ENCODE results near the gene CNP.
"Not testable (repeated sequence)": the region's sequence is repeated elsewhere in the genome, so short reads cannot be mapped to it uniquely, and the experiment has no call there.

The CNP gene

DNA sequence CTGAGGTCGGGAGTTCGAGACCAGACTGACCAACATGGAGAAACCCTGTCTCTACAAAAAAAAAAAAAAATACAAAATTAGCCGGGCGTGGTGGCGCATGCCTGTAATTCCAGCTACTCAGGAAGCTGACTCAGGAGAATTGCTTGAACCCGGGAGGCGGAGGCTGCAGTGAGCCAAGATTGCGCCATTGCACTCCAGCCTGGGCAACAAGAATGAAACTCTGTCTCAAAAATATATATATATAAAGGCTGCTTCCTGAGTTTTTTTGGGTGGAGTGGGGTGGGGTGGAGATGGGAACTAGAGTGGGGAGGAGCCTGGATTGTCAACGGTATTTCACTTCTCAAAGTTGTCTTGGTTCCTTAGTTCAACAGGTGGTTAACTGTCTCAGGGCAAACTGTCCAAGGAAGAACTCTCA is 43.7 kb downstream of the CNP start:
- DNase-seq: not testable (repeated sequence)

DNA sequence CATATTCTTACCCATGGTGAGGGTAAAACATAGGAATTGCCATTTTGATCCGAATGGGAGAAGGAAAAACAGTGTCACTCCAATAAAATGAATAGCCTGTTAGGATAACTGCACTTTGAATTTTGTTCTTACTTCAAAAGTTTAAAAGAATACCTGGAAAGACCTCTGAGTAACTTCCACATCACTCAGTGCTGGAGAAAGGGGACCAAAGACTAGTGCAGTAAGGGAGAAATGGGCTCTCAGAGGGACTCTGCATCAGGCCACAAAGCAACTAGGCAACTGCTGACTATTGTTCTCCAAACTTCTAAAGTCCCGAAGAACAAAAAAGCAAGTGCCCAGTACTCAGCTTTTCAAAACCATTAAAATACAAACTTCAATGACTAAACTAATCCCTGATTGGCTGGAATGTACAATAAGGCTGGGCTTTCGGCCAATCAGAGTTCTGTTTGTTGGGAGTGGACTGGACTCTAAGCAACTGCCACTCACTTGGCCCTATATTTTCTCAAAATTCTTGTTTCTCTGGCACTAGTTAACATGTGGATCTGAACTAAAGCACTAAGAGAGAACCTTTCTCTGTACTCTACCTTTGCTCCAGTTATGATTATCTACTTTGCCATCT is 44.4 kb downstream of the CNP start:
- no peak for DNase-seq

GRCh38 chr17:42012363-42012762 is 45.8 kb downstream of the CNP start:
- not testable (repeated sequence) for DNase-seq

DNA sequence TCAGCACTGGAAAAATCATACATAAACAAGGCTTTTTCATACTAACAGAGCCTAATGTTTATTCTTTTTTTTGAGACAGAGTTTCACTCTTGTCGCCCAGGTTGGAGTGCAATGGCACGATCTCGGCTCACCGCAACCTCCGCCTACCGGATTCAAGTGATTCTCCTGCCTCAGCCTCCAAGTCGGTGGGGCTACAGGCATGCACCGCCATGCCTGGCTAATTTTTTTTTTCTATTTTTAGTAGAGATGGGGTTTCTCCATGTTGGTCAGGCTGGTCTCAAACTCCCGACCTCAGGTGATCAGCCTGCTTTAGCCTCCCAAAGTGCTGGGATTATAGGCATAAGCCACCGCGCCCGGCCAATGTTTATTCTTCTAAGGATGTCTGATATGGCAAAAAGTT is 47.1 kb downstream of the CNP start:
- DNase-seq: not testable (repeated sequence)

GRCh38 chr17:42016411-42016831 is 49.8 kb downstream of the CNP start:
- peak; percentile 55 for DNase-seq

DNA sequence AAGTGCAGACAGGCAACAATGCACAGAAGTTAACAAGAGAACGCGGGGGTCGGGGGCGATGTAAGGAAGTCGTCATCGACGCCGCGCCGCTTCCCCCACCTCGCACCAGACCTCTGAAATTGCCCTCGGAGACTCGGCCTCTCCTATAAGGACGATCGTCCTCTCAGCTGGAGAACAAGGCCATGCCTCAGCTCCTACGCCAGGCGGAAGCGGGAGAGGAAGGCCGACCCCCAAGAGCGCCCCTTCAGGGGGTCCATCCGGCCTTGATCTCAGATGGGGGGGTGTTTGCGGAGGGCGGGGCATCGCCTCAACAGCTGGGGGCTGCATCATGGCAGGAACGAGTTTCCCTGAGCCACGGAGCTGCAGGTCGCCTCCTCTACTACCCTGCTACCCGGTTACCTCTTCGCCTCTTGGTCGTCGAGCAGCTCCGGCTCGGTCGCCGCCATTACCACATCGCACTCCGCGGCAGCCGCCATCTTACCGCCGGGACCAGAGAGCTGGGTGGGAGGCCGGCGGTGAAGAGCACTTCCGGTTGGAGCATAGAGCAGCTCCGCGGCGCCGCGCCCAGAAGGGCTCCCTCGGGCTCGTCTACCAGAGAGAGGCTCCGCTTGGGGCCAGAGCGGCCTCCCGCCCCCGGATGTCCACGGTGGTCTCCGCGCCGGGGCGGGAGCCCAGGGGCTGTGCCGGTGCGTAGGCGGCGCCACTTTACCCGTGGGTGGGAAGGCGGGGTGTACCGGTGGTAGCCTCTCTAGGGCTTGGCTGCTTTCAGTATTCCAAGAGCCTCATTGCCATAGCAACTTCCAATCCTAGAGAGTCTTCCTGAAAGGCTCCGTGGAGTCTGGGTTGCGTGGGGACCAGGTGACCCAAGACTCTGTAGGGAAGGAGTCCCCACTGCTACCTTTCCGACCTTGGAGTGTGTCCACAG is 50.6 kb downstream of the CNP start, which contains the start of gene DNAJC7:
DNAJC7 (minus strand) TSS at position 499 of the 925 bp plus-strand sequence; CDS start at position 476, 23 bp downstream.
- DNase-seq: peak; percentile 93

- peak; percentile 55 for DNase-seq
Measured at GRCh38 chr17:42017866-42018200, 51.2 kb downstream of the CNP start.

DNA sequence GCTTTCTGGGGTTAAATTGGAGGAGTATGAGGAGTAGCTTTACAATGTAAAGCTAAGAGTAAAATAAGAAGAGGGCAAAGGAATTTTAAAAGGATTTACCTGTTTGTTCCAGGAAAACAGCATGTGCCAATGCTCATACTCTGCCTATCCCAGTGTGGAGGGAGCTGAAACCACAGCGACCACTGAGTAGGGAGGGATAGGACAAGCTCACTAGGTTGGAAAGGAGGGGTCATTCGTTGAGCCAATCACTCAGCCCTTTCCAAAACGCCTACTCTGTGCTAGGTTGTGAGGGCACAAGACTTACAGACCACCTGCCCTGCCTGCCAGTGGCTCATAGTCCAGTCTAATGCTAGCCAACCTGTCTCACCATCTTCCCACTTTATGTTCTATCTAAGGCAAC is 51.7 kb downstream of the CNP start:
- DNase-seq: no peak

DNA sequence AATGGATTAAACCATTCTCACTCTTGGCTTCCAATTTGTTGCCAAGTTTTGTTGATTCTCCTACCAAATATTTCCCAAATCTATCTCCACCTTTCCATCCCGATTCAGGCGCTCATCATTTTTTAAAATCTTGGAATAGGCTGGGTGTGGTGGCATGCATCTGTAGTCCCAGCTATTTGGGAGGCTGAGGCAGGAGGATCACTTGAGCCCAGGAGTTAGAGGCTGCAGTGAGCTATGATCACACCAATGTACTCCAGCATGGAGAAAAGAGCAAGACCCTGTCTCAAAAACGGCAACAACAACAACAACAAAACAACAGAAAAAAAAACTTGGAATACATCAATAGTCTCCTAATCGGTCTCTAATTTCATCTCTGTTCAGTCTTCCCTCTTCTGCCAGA is 52.4 kb downstream of the CNP start:
- no peak for DNase-seq

DNA sequence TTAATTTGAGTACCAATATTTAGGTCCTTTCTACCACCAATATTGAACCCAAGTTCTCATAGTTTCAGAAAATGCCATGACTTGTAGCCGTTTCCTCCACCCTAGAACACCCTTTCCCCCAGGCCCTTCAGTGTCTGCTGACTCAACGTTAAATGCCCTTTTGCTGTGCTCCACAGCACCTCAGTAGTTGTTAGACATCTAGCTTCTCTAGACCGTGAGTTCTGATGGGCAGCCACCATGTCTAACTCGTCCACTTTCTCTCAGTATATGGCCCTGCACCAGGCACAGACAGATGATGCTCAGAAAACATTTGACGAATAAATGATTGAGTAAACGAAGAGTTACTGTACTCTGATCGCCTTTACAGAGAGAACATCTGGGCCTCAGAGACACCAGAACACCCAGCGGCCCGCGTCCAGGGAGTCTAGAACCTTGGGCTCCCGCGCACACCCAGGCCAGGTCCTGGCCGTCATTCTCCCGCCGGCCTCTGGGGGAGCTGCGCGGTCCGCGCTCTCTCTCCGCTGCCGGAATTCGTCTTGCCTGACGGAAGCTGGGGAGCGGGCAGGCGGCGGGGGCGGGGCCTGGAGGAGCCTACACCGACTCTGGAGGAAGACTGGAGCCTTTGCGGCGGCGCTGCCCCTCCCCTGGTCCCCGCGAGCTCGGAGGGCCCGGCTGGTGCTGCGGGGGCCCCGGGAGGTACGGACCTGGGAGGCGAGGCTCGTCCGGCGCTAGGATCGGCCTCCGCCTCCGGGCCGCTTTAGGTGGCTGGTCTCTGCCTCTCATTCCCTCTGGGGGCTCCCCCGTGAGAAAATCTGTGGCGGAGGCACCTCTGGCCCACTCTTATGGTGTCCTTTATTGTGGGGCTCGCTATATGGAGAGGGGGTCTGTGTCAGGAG is 53.2 kb downstream of the CNP start, which contains the start of gene NKIRAS2:
NKIRAS2 (plus strand) TSS at position 582 of the 896 bp plus-strand sequence. CDS start 1,488 bp downstream, outside the sequence.
- peak; percentile 94 for DNase-seq

GRCh38 chr17:42020845-42021244 is 54.2 kb downstream of the CNP start:
- not testable (repeated sequence) for DNase-seq

DNA sequence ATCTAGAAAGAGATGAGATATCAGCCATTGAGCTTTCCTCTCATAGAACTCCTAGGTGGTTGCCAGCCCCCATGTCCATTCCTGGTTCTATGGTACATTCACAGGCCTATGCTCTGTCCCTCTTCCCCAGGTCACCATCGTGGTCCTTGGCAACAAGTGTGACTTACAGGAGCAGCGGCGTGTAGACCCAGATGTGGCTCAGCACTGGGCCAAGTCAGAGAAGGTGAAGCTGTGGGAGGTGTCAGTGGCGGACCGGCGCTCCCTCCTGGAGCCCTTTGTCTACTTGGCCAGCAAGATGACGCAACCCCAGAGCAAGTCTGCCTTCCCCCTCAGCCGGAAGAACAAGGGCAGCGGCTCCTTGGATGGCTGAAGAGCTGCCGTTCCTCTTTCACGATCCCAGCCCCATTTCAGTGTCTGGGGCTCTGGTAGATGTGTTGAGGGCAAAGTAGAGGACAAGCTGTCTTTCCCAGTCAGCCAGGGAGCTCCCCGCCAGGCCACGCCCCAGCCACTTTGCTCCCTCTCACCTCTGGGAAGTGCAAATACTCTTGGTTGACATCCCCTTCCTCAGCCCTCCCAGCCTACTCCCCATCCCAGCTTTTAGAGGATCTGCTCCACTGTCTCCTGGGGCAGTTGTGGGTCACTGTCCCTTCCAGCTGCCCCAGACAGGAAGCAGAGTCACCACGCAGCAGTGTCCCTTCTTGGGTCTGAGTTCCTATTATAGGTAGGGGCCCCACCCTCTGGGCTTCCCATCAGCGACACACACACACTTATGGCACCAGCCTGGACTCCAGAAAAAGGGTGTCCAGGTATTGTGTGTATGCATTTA is 57.1 kb downstream of the CNP start:
- no peak for DNase-seq

DNA sequence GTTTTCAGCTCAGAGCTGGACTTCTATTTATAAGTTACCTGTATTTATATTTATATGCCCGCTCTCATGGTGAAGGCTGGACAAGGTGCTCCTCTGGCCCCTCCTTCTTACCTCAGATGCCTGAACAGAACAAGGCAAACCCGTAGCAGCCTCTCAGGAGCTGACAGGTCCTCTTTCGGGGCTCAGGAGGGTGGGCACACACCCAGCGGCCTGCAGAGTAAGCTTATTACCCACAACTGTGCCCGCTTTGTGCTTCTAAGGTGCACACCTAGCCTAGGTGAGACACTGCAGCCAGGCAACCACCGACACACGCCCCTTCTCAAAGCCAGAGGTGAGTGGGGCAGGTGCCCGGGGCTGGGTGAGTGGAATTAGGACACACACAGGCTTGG is 58.6 kb downstream of the CNP start:
- no peak for DNase-seq

- DNase-seq: no peak
Measured at GRCh38 chr17:42025936-42026335, 59.3 kb downstream of the CNP start.

DNA sequence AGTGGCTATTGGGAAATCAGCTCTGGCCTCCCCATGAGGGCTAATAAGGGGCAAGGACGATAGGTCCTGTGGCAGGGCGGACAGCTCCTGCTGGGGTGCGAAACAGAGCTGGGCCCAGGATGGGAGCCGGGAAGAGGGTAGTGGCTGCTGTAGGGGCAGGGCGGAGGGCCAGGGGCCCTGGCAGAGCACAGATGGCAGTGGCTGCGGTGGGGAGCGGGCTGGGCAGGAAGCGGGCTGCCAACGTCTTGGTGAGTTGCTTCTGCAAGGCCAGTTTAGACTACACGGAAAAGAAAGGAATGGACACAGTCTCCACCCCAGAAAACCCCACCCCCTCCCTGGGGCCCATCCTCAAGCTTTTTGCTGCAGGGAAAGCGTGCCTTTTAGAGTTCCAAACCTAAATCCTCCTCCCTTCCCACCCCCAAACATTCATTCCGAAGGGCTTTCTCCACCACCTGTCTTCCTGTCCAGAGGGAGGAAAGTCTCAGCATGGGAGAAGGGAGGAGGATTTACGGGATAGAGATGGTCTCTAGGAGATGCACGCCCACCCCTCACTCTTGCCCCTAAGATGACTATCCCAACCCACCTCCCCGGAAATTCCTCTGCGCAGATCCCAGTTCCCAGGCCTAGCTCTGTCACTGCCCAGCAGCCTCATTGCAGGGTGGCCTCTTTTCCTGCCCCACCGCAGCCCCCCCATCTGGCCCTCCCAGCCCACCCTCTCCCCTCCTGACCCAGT is 60.4 kb downstream of the CNP start:
- DNase-seq: no peak

Data from RPMI8226 (cell line).